Measurements from ENCODE around the gene SCTR.
A peak's percentile ranks its signal among the peaks of the same experiment; 100 is the strongest.

Gene SCTR

GRCh38 chr2:119486196-119486827 is 38.0 kb downstream of the SCTR start:
- Histone ChIP-seq H2BK120ac (ENCODE audit: low read depth, low read length) (no peak overlapping the region), H3K23ac (ENCODE audit: low read length) (no peak overlapping the region), H3K4ac (ENCODE audit: low read depth, low read length) (no peak overlapping the region), H3K4me2 (ENCODE audit: low read length) (no peak overlapping the region), H3K79me2 (ENCODE audit: control insufficient read depth, insufficient read depth, low read length) (no peaks in the 10 kb centered on the region), H3K18ac (ENCODE audit: low read length) (no peak overlapping the region), H3K4me3 (ENCODE audit: low read length) (no peak overlapping the region), H3K79me1 (ENCODE audit: low read length) (no peaks in the 10 kb centered on the region), H3K27ac (ENCODE audit: low read depth, low read length) (no peak overlapping the region), H3K4me1 (ENCODE audit: control insufficient read depth, low read depth, low read length) (no peaks in the 10 kb centered on the region), H2BK15ac (replicated peaks; ENCODE audit: low read depth) (no peak overlapping the region), H3K27me3 (ENCODE audit: insufficient read depth, low read length, poor library complexity) (no peaks in the 10 kb centered on the region), H4K5ac (ENCODE audit: low read length) (no peak overlapping the region), H2AK5ac (ENCODE audit: low read length) (no peak overlapping the region), H2BK5ac (ENCODE audit: low read length) (no peak overlapping the region), H3K9ac (ENCODE audit: low read length) (no peak overlapping the region), H4K8ac (ENCODE audit: low read depth, low read length) (no peak overlapping the region), H3K56ac (ENCODE audit: low read length) (no peak overlapping the region), H3K36me3 (ENCODE audit: control insufficient read depth, insufficient read depth, low read length) (no peaks in the 10 kb centered on the region)
- DNase-seq = no peak
- no CpG with 5 or more reads among the region's 10 CpGs for WGBS (ENCODE audit: extremely low coverage, insufficient coverage, low lambda C conversion rate)

GRCh38 chr2:119485336-119486110 is 38.8 kb downstream of the SCTR start:
- Histone ChIP-seq H3K27me3 (ENCODE audit: insufficient read depth, low read length, poor library complexity) (no peaks in the 10 kb centered on the region), H2BK15ac (replicated peaks; ENCODE audit: low read depth) (no peak overlapping the region), H3K9ac (ENCODE audit: low read length) (no peak overlapping the region), H4K8ac (ENCODE audit: low read depth, low read length) (no peak overlapping the region), H3K4me1 (ENCODE audit: control insufficient read depth, low read depth, low read length) (peaks cover 2% of the 10 kb centered on the region), H2AK5ac (ENCODE audit: low read length) (no peak overlapping the region), H3K36me3 (ENCODE audit: control insufficient read depth, insufficient read depth, low read length) (no peaks in the 10 kb centered on the region), H3K27ac (ENCODE audit: low read depth, low read length) (no peak overlapping the region), H3K18ac (ENCODE audit: low read length) (no peak overlapping the region), H4K5ac (ENCODE audit: low read length) (no peak overlapping the region), H3K79me2 (ENCODE audit: control insufficient read depth, insufficient read depth, low read length) (no peaks in the 10 kb centered on the region), H3K79me1 (ENCODE audit: low read length) (no peaks in the 10 kb centered on the region), H3K4me3 (ENCODE audit: low read length) (no peak overlapping the region), H3K4me2 (ENCODE audit: low read length) (no peak overlapping the region), H3K56ac (ENCODE audit: low read length) (no peak overlapping the region), H3K23ac (ENCODE audit: low read length) (no peak overlapping the region), H2BK5ac (ENCODE audit: low read length) (no peak overlapping the region), H3K4ac (ENCODE audit: low read depth, low read length) (no peak overlapping the region), H2BK120ac (ENCODE audit: low read depth, low read length) (no peak overlapping the region)
- WGBS (ENCODE audit: extremely low coverage, insufficient coverage, low lambda C conversion rate) = no CpG with 5 or more reads among the region's 12 CpGs
- no peak for DNase-seq

GRCh38 chr2:119484834-119485233 is 39.4 kb downstream of the SCTR start:
- no CpG with 5 or more reads among the region's 6 CpGs for WGBS (ENCODE audit: extremely low coverage, insufficient coverage, low lambda C conversion rate)

GRCh38 chr2:119483896-119484718 is 40.2 kb downstream of the SCTR start:
- no peaks in the 10 kb centered on the region for H3K27me3 ChIP-seq (ENCODE audit: insufficient read depth, low read length, poor library complexity)
- no peak overlapping the region for H3K18ac ChIP-seq (ENCODE audit: low read length)
- no peak for DNase-seq
- WGBS (ENCODE audit: extremely low coverage, insufficient coverage, low lambda C conversion rate) = no CpG with 5 or more reads among the region's 11 CpGs
- peaks cover 2% of the 10 kb centered on the region for H3K4me1 ChIP-seq (ENCODE audit: control insufficient read depth, low read depth, low read length)
- no peak overlapping the region for H3K4me3 ChIP-seq (ENCODE audit: low read length)
- H2BK120ac ChIP-seq (ENCODE audit: low read depth, low read length) = no peak overlapping the region
- H3K9ac ChIP-seq (ENCODE audit: low read length) = no peak overlapping the region
- H2AK5ac ChIP-seq (ENCODE audit: low read length) = no peak overlapping the region
- H3K36me3 ChIP-seq (ENCODE audit: control insufficient read depth, insufficient read depth, low read length) = no peaks in the 10 kb centered on the region
- H3K4me2 ChIP-seq (ENCODE audit: low read length) = no peak overlapping the region
- H3K27ac ChIP-seq (ENCODE audit: low read depth, low read length) = no peak overlapping the region
- H3K4ac ChIP-seq (ENCODE audit: low read depth, low read length) = no peak overlapping the region
- H4K5ac ChIP-seq (ENCODE audit: low read length) = no peak overlapping the region
- no peak overlapping the region for H4K8ac ChIP-seq (ENCODE audit: low read depth, low read length)
- H2BK5ac ChIP-seq (ENCODE audit: low read length) = no peak overlapping the region
- H3K23ac ChIP-seq (ENCODE audit: low read length) = no peak overlapping the region
- H3K79me1 ChIP-seq (ENCODE audit: low read length) = no peaks in the 10 kb centered on the region
- H2BK15ac ChIP-seq (replicated peaks; ENCODE audit: low read depth) = no peak overlapping the region
- peak overlapping the region; percentile 26 for H3K56ac ChIP-seq (ENCODE audit: low read length)
- no peaks in the 10 kb centered on the region for H3K79me2 ChIP-seq (ENCODE audit: control insufficient read depth, insufficient read depth, low read length)

More at GRCh38 chr2:119484834-119485233, 39.4 kb downstream of the SCTR start:
- H3K4ac ChIP-seq (ENCODE audit: low read depth, low read length) = no peak overlapping the region
- no peak overlapping the region for H3K18ac ChIP-seq (ENCODE audit: low read length)
- no peak overlapping the region for H3K4me3 ChIP-seq (ENCODE audit: low read length)
- no peaks in the 10 kb centered on the region for H3K79me2 ChIP-seq (ENCODE audit: control insufficient read depth, insufficient read depth, low read length)
- H3K79me1 ChIP-seq (ENCODE audit: low read length) = no peaks in the 10 kb centered on the region
- DNase-seq = no peak
- no peak overlapping the region for H3K9ac ChIP-seq (ENCODE audit: low read length)
- peaks cover 2% of the 10 kb centered on the region for H3K4me1 ChIP-seq (ENCODE audit: control insufficient read depth, low read depth, low read length)
- no peak overlapping the region for H3K23ac ChIP-seq (ENCODE audit: low read length)
- H3K4me2 ChIP-seq (ENCODE audit: low read length) = no peak overlapping the region
- no peak overlapping the region for H4K8ac ChIP-seq (ENCODE audit: low read depth, low read length)
- H3K56ac ChIP-seq (ENCODE audit: low read length) = no peak overlapping the region
- no peak overlapping the region for H2BK120ac ChIP-seq (ENCODE audit: low read depth, low read length)
- H2BK15ac ChIP-seq (replicated peaks; ENCODE audit: low read depth) = no peak overlapping the region
- no peak overlapping the region for H3K27ac ChIP-seq (ENCODE audit: low read depth, low read length)
- H2BK5ac ChIP-seq (ENCODE audit: low read length) = no peak overlapping the region
- H3K36me3 ChIP-seq (ENCODE audit: control insufficient read depth, insufficient read depth, low read length) = no peaks in the 10 kb centered on the region
- no peak overlapping the region for H4K5ac ChIP-seq (ENCODE audit: low read length)
- H2AK5ac ChIP-seq (ENCODE audit: low read length) = no peak overlapping the region
- no peaks in the 10 kb centered on the region for H3K27me3 ChIP-seq (ENCODE audit: insufficient read depth, low read length, poor library complexity)

GRCh38 chr2:119483395-119483753 is 40.9 kb downstream of the SCTR start:
- no peak overlapping the region for H4K8ac ChIP-seq (ENCODE audit: low read depth, low read length)

More at GRCh38 chr2:119483395-119483753, 40.9 kb downstream of the SCTR start:
- no peak overlapping the region for H3K27ac ChIP-seq (ENCODE audit: low read depth, low read length)
- H4K5ac ChIP-seq (ENCODE audit: low read length) = no peak overlapping the region
- no peaks in the 10 kb centered on the region for H3K36me3 ChIP-seq (ENCODE audit: control insufficient read depth, insufficient read depth, low read length)
- H3K4me1 ChIP-seq (ENCODE audit: control insufficient read depth, low read depth, low read length) = peaks cover 2% of the 10 kb centered on the region
- H3K23ac ChIP-seq (ENCODE audit: low read length) = no peak overlapping the region
- H3K56ac ChIP-seq (ENCODE audit: low read length) = no peak overlapping the region
- H3K9ac ChIP-seq (ENCODE audit: low read length) = no peak overlapping the region
- H3K4ac ChIP-seq (ENCODE audit: low read depth, low read length) = no peak overlapping the region
- no peaks in the 10 kb centered on the region for H3K27me3 ChIP-seq (ENCODE audit: insufficient read depth, low read length, poor library complexity)
- H2BK15ac ChIP-seq (replicated peaks; ENCODE audit: low read depth) = no peak overlapping the region
- no peaks in the 10 kb centered on the region for H3K79me2 ChIP-seq (ENCODE audit: control insufficient read depth, insufficient read depth, low read length)
- H3K18ac ChIP-seq (ENCODE audit: low read length) = no peak overlapping the region
- no CpG with 5 or more reads among the region's 5 CpGs for WGBS (ENCODE audit: extremely low coverage, insufficient coverage, low lambda C conversion rate)
- H3K4me3 ChIP-seq (ENCODE audit: low read length) = no peak overlapping the region
- H3K79me1 ChIP-seq (ENCODE audit: low read length) = no peaks in the 10 kb centered on the region
- H2BK5ac ChIP-seq (ENCODE audit: low read length) = no peak overlapping the region
- no peak overlapping the region for H2BK120ac ChIP-seq (ENCODE audit: low read depth, low read length)
- no peak for DNase-seq
- no peak overlapping the region for H2AK5ac ChIP-seq (ENCODE audit: low read length)
- no peak overlapping the region for H3K4me2 ChIP-seq (ENCODE audit: low read length)

Data from mesendoderm (in vitro differentiated cells).